ENCODE results near the gene AFTPH.
"Not testable (repeated sequence)": the region's sequence is repeated elsewhere in the genome, so short reads cannot be mapped to it uniquely, and the experiment has no call there.

AFTPH gene

DNA sequence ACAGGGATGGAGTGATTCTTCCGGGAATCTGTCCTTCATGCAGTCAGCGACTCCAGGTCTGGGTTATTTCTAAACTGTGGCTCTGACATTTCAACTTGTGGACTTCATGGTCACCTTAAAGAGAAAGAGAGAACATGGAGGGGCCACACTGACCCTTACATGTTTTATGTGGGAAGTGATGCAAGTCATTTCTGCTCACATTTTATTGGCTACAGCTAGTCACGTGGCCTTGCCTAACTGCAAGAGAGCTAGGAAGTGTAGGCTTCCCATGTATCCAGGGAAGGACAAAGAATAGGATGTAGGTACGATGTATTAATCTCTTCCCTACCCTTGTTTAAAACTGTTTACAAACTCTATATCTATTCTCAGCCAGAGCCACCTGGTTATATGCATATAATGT, 30.3 kb upstream of the AFTPH start:
- no peak for DNase-seq (ENCODE audit: low read depth in 2 of 2)

DNA sequence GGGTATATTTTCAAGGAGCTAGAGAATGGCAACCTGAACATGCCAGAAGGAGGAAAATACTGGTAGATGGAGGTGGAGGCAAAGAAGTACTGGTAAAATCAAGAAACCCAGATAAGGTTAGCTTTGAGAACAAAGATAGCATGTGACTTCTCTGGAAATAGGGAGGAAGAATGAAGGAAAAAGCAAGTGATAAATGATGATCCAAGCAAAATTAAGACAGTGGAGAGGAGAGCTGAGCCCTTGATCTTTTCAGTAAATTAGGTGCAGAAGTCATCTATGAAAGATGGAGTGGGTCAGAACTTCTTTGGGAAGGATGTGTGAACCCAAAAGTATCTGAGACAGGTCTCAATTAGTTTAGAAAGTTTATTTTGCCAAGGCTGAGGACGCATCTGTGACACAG, 25.7 kb upstream of the AFTPH start:
- no peak for DNase-seq (ENCODE audit: low read depth in 2 of 2)

DNA sequence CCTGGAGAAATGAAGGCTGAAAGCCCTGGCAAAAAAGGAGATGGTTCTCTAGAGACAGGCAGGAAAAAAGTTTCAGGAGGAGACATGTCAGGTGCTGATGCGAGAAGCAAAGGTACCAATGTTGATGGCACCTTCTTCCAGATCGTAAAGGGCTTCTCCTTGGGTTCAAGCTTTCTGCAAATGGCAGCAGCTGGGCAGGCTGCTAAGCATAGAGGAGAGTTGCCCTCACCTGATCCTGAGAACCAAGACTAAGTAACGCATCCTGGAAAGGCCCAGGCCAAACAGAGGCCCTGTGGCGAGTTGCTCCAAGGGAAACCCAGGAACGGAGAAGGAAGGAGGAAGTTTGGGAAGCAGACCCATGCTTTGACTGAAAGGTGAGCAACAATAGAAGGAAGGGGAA, 23.6 kb upstream of the AFTPH start:
- DNase-seq (ENCODE audit: low read depth in 2 of 2) = no peak

DNA sequence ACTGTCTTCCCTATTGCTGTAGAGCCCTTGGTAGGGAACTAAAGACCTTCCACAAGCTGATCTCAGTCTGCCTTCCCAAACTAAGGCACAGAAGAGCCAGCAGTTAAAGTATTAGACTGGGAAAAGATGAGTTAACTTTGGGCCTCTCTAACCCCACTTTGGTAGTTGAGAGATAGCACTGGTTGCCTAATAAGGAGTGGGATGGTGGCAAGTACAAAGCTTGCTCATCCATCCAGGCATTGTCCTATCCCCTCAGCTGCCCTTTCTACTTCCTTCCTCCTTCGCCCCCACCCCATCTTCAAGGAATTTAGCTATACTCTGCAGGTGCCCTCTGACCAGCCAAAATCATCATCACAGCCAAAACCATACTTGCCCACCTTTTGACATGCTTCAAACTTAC, 22.2 kb upstream of the AFTPH start:
- no peak for DNase-seq (ENCODE audit: low read depth in 2 of 2)

DNA sequence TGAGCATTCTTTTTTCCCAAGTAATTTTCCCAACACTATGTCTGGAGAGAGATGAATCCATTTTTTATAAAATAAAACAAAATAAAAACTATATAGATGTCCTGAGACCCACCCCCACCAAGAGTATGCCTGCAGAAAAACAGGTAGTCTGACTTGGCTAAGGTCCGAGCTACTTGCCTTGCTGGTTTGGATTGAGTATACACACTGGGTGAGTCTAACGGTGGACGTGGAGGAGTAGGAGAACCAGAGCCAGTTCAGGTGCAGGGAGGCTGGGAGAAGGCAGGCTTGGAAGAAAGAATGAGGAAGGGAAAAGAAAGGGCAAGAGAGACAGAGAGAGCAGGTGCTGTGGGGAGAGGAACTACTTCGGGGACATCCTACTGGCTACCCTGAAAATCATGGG, 21.3 kb upstream of the AFTPH start:
- no peak for DNase-seq (ENCODE audit: low read depth in 2 of 2)

DNA sequence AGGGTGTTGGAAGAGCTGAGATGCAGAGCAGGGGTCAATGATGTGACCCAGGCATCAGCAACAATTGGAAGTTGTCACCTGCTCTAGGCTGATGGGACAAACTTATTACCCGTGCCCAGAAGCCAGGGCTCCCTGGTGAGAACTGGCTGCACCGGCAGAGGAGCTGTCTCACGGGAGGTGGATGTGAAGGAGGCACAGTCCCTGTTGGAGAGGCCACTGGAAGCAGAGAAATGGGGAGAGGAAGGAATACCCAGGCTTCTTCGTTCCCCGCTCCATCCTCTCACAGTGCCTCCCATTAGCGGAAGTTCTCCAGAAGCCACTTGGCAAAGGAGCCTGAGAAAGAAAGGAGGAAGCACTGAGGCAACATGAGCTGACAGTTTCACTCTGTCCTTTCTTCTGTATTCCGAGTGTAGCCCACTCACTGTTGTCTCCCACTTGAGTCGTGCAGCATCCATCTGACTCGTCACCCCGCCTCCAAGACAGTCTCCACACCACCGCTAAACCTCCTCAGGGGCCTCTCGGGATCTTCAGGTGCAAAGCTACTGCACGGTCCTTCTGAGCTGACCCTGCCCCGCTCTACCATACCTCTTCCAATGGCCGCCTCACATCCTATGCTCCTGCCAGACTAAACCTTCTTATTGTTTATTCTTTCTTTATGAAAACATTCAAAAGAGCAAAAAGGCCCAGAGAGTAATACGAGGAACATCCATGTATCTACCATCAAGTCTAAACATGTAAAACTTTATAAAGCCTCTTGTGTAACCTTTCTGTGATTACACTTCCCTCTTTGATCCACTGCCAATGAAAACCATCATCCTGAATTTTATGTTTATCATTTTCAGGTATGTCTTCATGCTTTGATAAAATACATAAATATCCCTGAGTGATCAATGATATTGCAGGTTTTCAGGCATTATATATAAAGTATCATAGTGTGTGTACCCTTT, 19.1 kb upstream of the AFTPH start:
- DNase-seq (ENCODE audit: low read depth in 2 of 2) = no peak

DNA sequence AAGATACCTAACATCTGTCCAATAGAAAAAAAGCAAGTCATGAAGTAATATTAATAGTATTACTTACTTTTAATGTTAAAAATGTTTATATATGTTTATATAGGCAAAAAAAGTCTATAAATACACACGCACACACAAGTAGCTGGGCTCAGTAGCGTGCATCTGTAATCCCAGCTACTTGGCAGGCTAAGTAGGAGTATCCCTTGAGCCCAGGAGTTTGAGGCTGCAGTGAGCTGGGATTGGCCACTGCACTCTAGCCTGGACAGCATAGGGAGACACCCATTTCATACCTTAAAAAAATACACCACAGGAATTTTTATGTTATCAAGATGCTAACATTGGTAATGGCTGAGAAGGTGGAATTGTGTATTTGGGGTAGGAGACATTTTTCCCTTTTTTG, 17.4 kb upstream of the AFTPH start:
- no peak for DNase-seq (ENCODE audit: low read depth in 2 of 2)

DNA sequence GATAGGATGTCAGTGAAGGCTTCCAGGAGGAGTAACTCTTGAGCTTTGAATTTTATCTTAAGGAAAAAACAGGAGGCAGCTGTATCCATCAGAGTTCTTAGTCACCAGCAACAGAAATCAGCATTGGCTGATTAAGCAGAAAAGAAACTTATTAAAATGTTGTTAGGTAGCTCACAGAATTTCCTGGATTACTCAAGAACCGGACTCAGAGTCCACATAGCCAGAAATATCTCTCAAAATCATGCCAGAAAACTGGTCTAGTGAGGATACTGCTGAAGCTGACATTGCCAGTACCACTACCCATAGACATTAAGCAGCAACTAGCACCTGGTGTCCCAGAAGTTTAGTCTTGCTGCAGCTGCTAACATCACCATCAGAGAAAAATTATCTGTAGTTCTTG, 10.1 kb upstream of the AFTPH start:
- DNase-seq (ENCODE audit: low read depth in 2 of 2) = no peak

DNA sequence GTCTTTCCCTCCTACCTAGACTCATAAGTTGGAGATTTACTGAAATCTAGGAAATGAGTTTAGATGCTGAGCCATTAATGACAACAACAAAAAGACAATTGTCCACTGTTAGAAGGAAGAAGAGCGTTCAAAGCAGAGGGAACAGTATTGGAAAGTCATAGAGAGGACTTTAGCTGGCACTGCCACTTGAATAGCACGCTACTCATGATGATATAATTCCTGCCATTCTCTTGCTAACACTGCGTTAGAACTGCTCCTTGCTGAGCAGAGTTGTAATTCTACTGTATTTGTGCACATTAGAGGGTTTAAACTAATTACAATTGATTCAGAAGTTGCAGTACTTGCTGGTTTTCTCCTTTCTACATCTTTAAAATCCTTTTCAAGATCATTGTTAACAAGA, 9.0 kb upstream of the AFTPH start:
- no peak for DNase-seq (ENCODE audit: low read depth in 2 of 2)

DNA sequence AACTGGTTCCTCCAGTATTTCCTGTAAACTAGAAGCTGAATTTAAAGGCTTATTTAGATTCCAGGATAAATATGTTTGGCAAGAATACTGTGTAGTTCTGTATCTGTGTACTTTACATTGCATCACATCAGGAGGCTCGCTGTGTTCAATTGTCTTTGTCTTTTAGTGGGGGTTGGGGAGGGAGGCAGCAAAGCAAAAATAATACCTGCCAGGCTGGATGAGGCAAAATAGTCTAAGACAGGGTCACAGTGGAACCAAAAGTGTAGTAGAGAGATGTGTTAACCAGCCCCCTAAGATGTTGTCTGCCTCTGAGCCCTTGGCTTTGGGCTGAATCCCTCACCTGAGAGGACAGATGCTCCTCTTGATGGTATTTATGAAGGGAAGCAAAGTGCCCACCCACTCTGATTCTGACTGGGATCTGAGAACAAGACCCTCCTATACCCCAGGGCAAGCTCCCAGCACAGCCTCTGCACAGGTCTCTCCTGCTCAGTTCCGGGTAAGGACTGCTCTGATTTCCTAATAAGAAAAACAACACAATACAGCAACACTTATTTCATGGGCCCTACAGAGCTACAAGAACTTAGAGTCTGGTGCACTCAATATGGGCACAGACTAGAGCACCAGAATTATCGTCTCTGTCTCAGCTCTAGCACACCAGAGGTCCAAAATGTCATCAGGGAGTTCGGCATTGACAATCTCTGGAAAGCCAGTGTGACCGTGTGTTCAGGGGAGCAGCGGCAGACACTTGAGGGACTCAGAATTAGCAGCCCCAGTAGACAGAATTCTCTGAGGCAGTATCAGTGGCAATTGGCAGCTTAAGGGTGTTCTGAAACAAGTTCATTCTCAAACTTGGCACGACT, 7.2 kb upstream of the AFTPH start:
- no peak for DNase-seq (ENCODE audit: low read depth in 2 of 2)

DNA sequence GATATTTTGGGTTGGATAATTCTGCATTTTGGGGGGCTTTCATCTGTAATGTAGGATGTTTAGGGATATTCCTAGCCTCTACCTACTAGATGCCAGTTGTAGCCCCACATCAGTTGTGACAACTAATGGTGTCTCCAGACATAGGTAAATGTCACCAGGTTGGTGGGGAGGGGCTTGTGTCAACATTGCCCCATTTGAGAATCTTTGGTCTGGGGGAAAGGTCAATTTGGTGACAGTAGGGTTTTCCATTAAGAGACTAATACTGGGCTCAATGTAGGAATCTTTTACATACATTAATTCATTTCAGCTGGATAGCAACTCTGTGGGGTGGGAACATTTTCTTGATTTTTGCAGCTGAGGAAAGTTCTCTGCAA, 6.6 kb upstream of the AFTPH start:
- DNase-seq (ENCODE audit: low read depth in 2 of 2) = no peak

DNA sequence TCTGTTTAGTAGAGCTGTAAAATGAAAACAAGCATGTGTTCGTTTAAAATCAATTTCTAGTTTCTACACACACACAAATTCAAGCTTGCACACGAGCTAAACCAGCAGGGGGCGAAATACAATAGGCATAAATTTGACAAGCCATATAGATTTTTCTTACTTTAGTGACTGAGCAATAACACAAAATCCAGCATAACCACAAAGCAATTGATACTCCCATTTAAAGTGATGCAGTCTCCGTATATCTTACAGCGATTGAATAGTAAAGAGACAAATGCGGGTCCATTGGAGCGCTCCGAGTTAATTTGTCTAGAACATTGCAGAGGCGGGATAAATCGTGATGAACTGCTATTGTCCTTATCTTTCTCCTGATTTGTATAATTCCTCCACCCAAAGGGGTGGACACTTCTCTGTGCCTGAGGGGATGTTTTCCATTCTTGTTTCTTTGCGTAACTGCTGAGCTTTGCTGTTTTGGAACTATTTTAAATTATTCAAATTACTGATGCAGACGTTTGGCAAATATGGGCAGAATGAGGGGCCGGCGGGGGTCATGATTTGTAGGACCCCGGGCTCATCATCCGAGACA, 1.2 kb upstream of the AFTPH start:
- DNase-seq (ENCODE audit: low read depth in 2 of 2) = peak; percentile 31 to 66

DNA sequence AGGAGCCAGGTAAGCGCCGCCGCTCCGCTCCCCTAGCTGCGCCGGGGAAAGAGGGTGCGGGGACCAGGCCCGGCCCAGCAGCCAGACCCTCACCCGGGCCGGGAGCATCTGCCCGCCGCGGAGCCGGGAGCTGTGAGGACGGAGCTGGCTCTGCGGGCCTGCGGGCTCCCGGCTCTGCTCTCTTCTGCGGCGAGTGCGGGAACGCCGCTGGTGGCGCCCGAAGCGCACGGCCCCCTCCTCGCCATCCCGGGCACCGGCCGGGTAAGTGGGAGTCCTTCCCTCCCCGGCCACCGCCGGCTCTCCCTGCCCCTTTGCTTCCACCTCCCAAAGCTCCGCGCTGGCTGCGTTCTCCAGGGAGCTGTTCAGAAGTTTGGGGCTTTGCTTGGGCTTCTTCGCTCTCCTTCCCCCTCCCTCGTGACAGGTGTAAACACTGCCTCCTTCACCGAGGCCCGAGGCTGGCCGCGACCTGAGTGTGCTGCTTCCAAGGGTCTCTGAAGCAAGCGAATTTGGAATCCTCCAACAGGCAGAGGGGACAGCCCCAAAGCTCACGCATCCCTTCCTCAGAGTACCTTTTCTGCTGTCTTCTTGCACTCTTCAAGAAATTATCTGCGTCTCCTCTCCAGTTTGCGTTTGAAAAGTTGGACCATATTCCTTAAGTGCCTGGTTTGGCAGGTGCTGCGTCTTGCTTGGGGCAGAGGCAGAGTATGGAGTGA, 632 bp downstream of the AFTPH start:
- DNase-seq (ENCODE audit: low read depth in 2 of 2) = peak; percentile 14 to 16

DNA sequence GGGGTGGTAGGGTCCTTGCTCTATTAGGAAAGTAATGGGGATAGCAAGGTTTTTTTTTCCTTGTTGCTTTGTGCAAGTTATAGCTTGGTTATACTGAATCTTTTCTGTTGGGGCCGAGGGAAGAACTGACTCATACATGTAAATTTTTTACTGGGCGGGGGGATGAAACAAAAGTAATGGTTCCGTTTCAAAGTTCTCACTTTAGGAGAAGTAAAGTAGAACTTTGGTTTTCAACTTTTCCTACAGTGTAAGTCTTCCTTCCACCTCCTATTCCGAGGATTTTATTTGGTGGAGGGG, 1.1 kb downstream of the AFTPH start:
- peak; percentile 15 to 22 for DNase-seq (ENCODE audit: low read depth in 2 of 2)

DNA sequence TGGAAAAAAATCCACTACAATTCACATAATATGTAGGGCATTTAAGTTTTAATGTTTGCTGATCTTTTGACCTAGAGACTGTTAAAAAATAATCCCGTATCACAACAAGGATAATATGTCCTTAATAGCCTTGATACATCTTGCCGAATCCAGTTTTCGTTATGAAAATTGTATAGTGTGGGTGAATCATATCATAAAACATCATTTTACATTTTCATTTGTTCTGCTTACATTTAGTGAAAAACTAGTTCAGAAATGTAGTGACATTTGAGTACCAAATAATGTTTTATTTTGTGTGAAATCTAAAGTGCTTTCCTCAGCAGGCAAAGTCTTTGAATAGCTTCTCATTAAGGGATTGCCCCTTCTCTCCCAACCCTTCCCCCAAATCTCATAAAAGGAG, 1.9 kb downstream of the AFTPH start:
- DNase-seq (ENCODE audit: low read depth in 2 of 2) = no peak

DNA sequence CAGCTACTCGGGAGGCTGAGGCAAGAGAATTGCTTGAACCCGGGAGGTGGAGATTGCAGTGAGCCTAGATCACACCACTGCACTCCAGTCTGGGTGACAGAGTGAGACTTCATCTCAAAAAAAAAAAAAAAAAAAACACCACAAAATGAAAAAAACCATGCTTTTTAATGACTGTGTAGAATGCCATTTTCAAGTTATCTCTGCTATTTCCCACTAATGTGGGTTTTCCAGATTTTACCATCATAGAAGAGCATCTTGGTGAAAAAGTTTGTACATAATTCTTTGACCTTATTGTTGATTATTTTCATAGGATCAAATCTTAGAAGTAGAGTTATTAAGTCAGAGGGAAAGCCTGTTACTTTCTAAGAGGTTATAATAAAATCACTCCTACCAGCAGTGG, 6.8 kb downstream of the AFTPH start:
- DNase-seq (ENCODE audit: low read depth in 2 of 2) = not testable (repeated sequence)

DNA sequence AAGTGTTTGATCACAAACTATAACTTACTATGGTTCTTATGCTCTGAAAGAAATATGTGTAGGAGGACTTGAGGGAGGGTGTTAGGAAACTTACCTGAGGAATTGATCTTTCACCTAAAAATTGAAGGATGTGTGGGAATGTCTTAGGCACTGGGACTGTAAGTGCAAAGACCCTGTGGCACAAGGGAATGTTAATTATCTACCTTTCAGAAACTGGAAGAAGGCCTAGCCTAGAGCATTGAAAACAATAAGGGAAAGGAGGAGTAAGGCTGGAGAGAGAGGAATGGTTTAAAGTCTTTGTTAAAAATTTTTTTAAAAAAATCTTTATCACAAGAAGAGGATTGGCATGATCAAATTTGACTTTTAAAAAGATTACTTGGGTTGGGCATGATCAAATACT, 7.9 kb downstream of the AFTPH start:
- DNase-seq (ENCODE audit: low read depth in 2 of 2) = no peak

DNA sequence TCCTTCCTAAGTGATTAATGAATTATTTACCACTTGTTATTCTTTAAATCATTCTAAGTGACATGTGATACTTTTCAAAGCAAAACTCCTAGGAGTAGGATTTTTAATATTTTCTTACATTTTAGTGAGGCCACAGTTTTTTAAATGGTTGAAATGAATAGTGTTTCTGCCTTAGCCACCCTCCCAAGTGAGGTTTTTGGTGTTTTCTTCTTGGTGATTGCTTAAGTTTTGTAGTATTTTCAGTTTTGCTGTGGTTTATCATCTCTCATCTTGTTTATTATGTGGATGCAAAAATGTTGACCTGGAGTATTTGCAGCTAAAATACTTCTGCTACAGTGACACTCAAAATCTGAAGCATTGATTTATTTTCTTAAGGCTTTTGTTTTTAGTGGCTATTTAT, 9.8 kb downstream of the AFTPH start:
- no peak for DNase-seq (ENCODE audit: low read depth in 2 of 2)

DNA sequence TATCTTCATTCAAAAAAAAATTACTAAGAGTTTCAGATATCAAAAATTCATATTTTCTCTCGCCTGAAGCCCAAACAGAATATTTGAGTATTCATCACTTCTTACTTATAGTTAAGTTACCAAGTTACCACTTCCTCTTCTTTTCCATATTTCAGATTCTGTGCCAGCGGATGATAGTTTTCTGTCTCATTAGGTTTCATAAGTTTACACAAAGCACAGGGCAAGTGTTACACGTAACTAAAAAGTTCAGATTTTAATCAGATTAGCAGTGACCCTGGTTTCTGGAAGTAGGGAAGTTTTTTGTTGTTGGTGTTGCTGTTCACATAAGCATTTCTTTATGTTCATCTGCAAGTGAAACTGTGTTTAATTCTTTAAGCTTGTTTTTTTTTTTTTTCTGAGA, 10.2 kb downstream of the AFTPH start:
- no peak for DNase-seq (ENCODE audit: low read depth in 2 of 2)

DNA sequence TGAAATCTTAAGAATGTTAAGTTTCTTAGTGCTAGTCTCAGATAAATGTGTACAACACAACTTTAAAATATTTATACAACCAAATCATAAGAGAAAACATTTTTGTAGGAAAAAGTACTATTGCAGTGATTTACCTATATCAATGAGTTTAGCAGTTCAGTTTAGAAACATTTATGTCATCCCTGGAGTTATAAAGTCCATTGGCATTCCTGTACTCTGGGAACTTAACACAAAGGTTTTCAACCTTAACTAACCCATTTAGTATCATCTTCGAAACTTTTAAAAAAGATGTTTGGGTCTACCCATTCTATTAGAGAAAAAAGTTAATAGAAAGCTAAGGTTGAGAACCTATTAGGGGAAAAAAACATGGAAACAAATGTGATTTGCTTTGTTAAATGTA, 10.9 kb downstream of the AFTPH start:
- no peak for DNase-seq (ENCODE audit: low read depth in 2 of 2)

DNA sequence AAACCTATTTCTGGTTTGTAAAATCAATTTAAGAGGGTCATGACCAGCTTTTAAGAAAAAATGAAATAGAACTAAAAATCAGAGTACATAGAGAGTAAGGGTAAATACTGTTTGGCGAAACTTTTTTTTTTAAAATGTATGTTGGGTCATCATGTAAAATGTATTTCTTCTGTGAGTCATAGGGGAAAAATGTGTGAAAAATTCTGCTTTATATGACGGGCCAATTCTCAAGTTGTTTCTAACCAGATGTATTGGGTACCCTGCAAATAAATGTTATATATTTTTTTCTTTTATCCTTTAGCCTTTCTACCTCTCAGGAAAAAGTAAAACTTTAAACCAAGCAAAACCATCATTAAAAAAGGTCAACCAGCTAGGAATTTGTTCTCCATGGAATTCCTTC, 13.9 kb downstream of the AFTPH start:
- no peak for DNase-seq (ENCODE audit: low read depth in 2 of 2)

DNA sequence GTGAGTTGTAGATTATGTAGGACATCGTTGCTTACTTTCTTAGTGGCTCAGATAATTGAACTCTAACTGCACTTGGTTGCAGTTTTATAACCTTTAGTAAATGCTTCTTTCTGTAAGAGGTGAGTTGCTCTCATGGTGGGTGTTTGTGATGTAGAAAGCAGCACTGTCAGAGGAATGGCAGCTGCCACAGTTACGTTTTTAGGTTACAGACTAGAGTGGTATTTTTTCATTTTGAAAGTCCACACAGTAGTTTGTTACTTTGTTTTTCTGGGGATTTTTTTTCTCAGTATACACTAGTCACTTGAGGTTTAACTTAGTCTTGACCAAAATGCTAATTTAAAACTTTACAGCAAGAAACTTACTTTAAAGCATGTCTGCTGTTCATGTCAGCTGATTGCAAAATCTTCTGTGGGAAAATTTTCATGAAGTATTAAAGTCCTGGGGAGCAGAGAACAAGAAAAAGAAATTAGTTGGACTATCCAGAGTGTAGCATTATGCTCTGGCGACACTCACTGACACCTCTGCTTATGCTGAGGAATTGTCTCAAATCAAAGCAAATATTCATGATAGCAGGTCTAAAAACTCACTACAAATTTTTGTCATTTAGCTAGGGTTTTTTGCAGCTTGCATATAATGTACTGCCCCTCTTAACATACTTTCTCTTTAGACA, 14.8 kb downstream of the AFTPH start:
- no peak for DNase-seq (ENCODE audit: low read depth in 2 of 2)

Data from stimulated activated CD4-positive, alpha-beta T cell treated with anti-CD3 and anti-CD28 coated beads, Interleukin-12 subunit alpha, Interleukin-12 subunit beta, amount 100 ng/mL, for 24 hours (primary cell).